ENCODE measurements around the gene CCT5.

GRCh38 chr5:10306806-10307205 is 56.7 kb downstream of the CCT5 start:
- TF ChIP-seq POLR2A (IDR thresholded peaks at IDR 0.05) (no peak), CTCF (IDR thresholded peaks at IDR 0.05 in 8 of 11, conservative IDR thresholded peaks at IDR 0.05 in 3 of 11) (no peak), POLR2AphosphoS5 (IDR thresholded peaks at IDR 0.05) (no peak)
